ENCODE data around the gene STAG2.

- TF ChIP-seq CTCF (conservative IDR thresholded peaks at IDR 0.05 in 1 of 2, IDR thresholded peaks at IDR 0.05 in 1 of 2; ENCODE audit: low read depth in 1 of 2, low read length in 2 of 2) (no peak), EZH2 (IDR thresholded peaks at IDR 0.05; ENCODE audit: low read length, missing control alignments) (no peak)
Observed at GRCh38 chrX:124035657-124036056, 74.2 kb downstream of the STAG2 start.

Data from fibroblast of lung (primary cell).